GM21576 (cell line): ENCODE measurements around the gene TRIM27.
"Not testable (repeated sequence)": the region's sequence is repeated elsewhere in the genome, so short reads cannot be mapped to it uniquely, and the experiment has no call there.

Experiments used
- ATAC-seq: cut with Tn5 transposase; IDR thresholded peaks from one replicate; pipeline ENCODE4 v1.9.1; 2021; ENCODE audit warnings: mild to moderate bottlenecking, moderate library complexity; ENCODE audit not compliant: unreplicated experiment

TRIM27 gene

GRCh38 chr6:28923318-28924102 is at the start of gene TRIM27:
TRIM27 (minus strand) TSS chr6:28923985; CDS start chr6:28923632, 353 bp downstream.
- peak; percentile 75 for ATAC-seq

- ATAC-seq = not testable (repeated sequence)
These were observed 46.3 kb upstream of the TRIM27 start for GRCh38 chr6:28970056-28970455.

GRCh38 chr6:28969129-28969528 is 45.3 kb upstream of the TRIM27 start:
- no peak for ATAC-seq

GRCh38 chr6:28968476-28968875 is 44.7 kb upstream of the TRIM27 start:
- no peak for ATAC-seq

GRCh38 chr6:28965706-28966105 is 41.9 kb upstream of the TRIM27 start:
- ATAC-seq = no peak

GRCh38 chr6:28960846-28961500 is 37.2 kb upstream of the TRIM27 start:
- no peak for ATAC-seq

GRCh38 chr6:28958561-28959243 is 34.9 kb upstream of the TRIM27 start:
- ATAC-seq = not testable (repeated sequence)

GRCh38 chr6:28957795-28958314 is 34.1 kb upstream of the TRIM27 start:
- not testable (repeated sequence) for ATAC-seq

GRCh38 chr6:28956331-28956730 is 32.5 kb upstream of the TRIM27 start:
- no peak for ATAC-seq

- ATAC-seq = no peak
These were observed 29.9 kb upstream of the TRIM27 start for GRCh38 chr6:28953585-28954258.

GRCh38 chr6:28953039-28953584 is 29.3 kb upstream of the TRIM27 start:
- ATAC-seq = no peak

GRCh38 chr6:28949656-28950195 is 25.9 kb upstream of the TRIM27 start:
- ATAC-seq = not testable (repeated sequence)

- no peak for ATAC-seq
These were observed 25.1 kb upstream of the TRIM27 start for GRCh38 chr6:28948782-28949486.

- ATAC-seq = no peak
These were observed 24.1 kb upstream of the TRIM27 start for GRCh38 chr6:28947831-28948270.

GRCh38 chr6:28947067-28947765 is 23.4 kb upstream of the TRIM27 start:
- no peak for ATAC-seq

GRCh38 chr6:28945349-28945748 is 21.6 kb upstream of the TRIM27 start:
- ATAC-seq = no peak

- no peak for ATAC-seq
These were observed 20.7 kb upstream of the TRIM27 start for GRCh38 chr6:28944412-28944865.

GRCh38 chr6:28943557-28944411 is 20.0 kb upstream of the TRIM27 start:
- ATAC-seq = no peak
